HCT116 (cell line): ENCODE results near the gene LRRC31. TPM values are rescaled to one million over a fixed set of nuclear protein-coding genes. Genes with fewer than 3 reads are reported as not detected.

Experiments
- ATAC-seq: fragments of 200-7000 bp; cut with Tn5 transposase; 2 replicates; pipeline ENCODE4 v1.9.1; 2020; ENCODE audit warnings: mild to moderate bottlenecking, moderate library complexity
- BruUV-seq: library from RNA; stranded (reverse); fragments of 400-500 nt; replicated peaks from 2 replicates; lab custom pipeline; 2021; lab: Mats Ljungman, UMichigan
- CTCF ChIA-PET: fragments of 300-600 bp; sonication (Branson Sonifier 250); formaldehyde crosslinking; loops from one replicate; lab custom pipeline; 2021; ENCODE audit warnings: antibody characterized with exemption; lab: Charles Lee
- POLR2A ChIA-PET: fragments of 300-600, 350-600 bp; sonication (Branson Sonifier 250); formaldehyde crosslinking; loops from one replicate; lab custom pipeline; 2021; ENCODE audit warnings: antibody characterized with exemption; lab: Charles Lee
- RAD21 ChIA-PET, 2 experiments: fragments of 300-600 bp; sonication (Branson Sonifier 250); formaldehyde crosslinking; loops; one replicate each; lab custom pipeline; 2023; ENCODE audit warnings: low total read pairs in 2 of 2; ENCODE audit not compliant: uncharacterized antibody in 2 of 2, unreplicated experiment in 2 of 2, low non-redundant PET in 1 of 2; lab: Charles Lee
- DNase-seq: peaks from one replicate; pipeline ENCODE4 v3.0.0-alpha.2; 2010; ENCODE audit warnings: low read depth, low spot score
- H2AFZ ChIP-seq: fragments of 200-600 bp; shearing (Covaris generic), sonication (generic); 2 replicates; pipeline ENCODE4 v1.6.1; 2017; ENCODE audit warnings: low read depth, mixed run types, mixed read lengths, antibody characterized with exemption, low read length; ENCODE audit not compliant: poor library complexity, severe bottlenecking
- H3K27ac ChIP-seq: 2 replicates; pipeline ENCODE4 v1.5.1; 2012; ENCODE audit warnings: low read depth, low read length
- H3K27me3 ChIP-seq: fragments of 200-600 bp; sonication (generic); 2 replicates; pipeline ENCODE4 v1.6.1; 2016; ENCODE audit warnings: mixed run types, low read length, mixed read lengths; ENCODE audit not compliant: insufficient read depth
- H3K36me3 ChIP-seq, 2 experiments: fragments of 200-500 bp in 1 of 2; fragments of 200-600 bp in 1 of 2; sonication (Bioruptor generic) in 1 of 2; sonication (generic) in 1 of 2; 2 replicates each; pipeline versions ENCODE4 v1.5.1 to v1.6.1; 2014 to 2016; ENCODE audit warnings: low read length in 2 of 2, inconsistent platforms in 1 of 2, mixed read lengths in 1 of 2, mixed run types in 1 of 2; ENCODE audit not compliant: insufficient read depth in 2 of 2, control insufficient read depth in 1 of 2
- H3K4me1 ChIP-seq, 2 experiments: fragments of 200-600 bp in 1 of 2; sonication (generic) in 1 of 2; 2 replicates each; pipeline versions ENCODE4 v1.5.1 to v1.6.1; 2012 to 2017; ENCODE audit warnings: low read length in 2 of 2, inconsistent platforms in 1 of 2, mild to moderate bottlenecking in 1 of 2, mixed read lengths in 1 of 2, mixed run types in 1 of 2, moderate library complexity in 1 of 2; ENCODE audit not compliant: insufficient read depth in 2 of 2, control insufficient read depth in 1 of 2
- H3K4me2 ChIP-seq: fragments of 200-600 bp; sonication (generic); 2 replicates; pipeline ENCODE4 v1.6.1; 2017; ENCODE audit warnings: mixed run types, low read length, mixed read lengths
- H3K4me3 ChIP-seq, 2 experiments: fragments of 200-600 bp in 1 of 2; sonication (generic) in 1 of 2; replicated peaks in 1 of 2; 2 replicates each; pipeline ENCODE4 v1.5.1; 2011 to 2016; ENCODE audit warnings: low read length in 2 of 2, control low read depth in 1 of 2, low read depth in 1 of 2, mild to moderate bottlenecking in 1 of 2, mixed read lengths in 1 of 2, mixed run types in 1 of 2
- H3K79me2 ChIP-seq: fragments of 200-600 bp; sonication (generic); 2 replicates; pipeline ENCODE4 v1.6.1; 2017; ENCODE audit warnings: mild to moderate bottlenecking, mixed run types, low read length, moderate library complexity, mixed read lengths; ENCODE audit not compliant: insufficient read depth
- H3K9ac ChIP-seq: fragments of 200-600 bp; sonication (generic); 2 replicates; pipeline ENCODE4 v1.6.1; 2016; ENCODE audit warnings: low read length, mixed read lengths
- H3K9me2 ChIP-seq: fragments of 200-600 bp; sonication (generic), shearing (Covaris generic); 2 replicates; pipeline ENCODE4 v1.6.1; 2017; ENCODE audit warnings: mixed run types, mild to moderate bottlenecking, moderate library complexity; ENCODE audit not compliant: insufficient read depth
- H3K9me3 ChIP-seq, 2 experiments: fragments of 200-500 bp in 1 of 2; fragments of 200-600 bp in 1 of 2; sonication (Bioruptor generic) in 1 of 2; sonication (generic) in 1 of 2; 2 replicates each; pipeline ENCODE4 v1.6.1; 2014 to 2017; ENCODE audit warnings: low read length in 2 of 2, mixed read lengths in 2 of 2, inconsistent platforms in 1 of 2, low read depth in 1 of 2, mild to moderate bottlenecking in 1 of 2, mixed run types in 1 of 2, moderate library complexity in 1 of 2; ENCODE audit not compliant: control insufficient read depth in 1 of 2, insufficient read depth in 1 of 2
- H4K20me1 ChIP-seq: fragments of 200-600 bp; sonication (generic), shearing (Covaris generic); 2 replicates; pipeline ENCODE4 v1.6.1; 2017; ENCODE audit warnings: mixed run types, mild to moderate bottlenecking, moderate library complexity; ENCODE audit not compliant: insufficient read depth
- ATF3 ChIP-seq: IDR thresholded peaks from 2 replicates; pipeline ENCODE4 v1.6.1; 2012
- CEBPB ChIP-seq: IDR thresholded peaks from 2 replicates; pipeline ENCODE4 v1.6.1; 2012; ENCODE audit warnings: low read depth
- CTCF ChIP-seq, 3 experiments: fragments of 200-600 bp in 1 of 3; sonication (generic) in 1 of 3; IDR thresholded peaks in 2 of 3; conservative IDR thresholded peaks in 1 of 3; 2 replicates each; pipeline ENCODE4 v1.5.1; 2012 to 2017; ENCODE audit warnings: low read depth in 2 of 3, low read length in 2 of 3, antibody characterized with exemption in 1 of 3, borderline replicate concordance in 1 of 3, control low read depth in 1 of 3, mild to moderate bottlenecking in 1 of 3, mixed read lengths in 1 of 3, mixed run types in 1 of 3, moderate library complexity in 1 of 3; ENCODE audit not compliant: insufficient read depth in 1 of 3
- EGR1 ChIP-seq: IDR thresholded peaks from 2 replicates; pipeline ENCODE4 v1.6.1; 2012; ENCODE audit warnings: low read depth
- EZH2 ChIP-seq: fragments of 200-600 bp; sonication (generic); IDR thresholded peaks from 2 replicates; pipeline ENCODE4 v1.6.1; 2017; ENCODE audit warnings: antibody characterized with exemption, mixed run types
- FOSL1 ChIP-seq: IDR thresholded peaks from 2 replicates; pipeline ENCODE4 v1.6.1; 2012; ENCODE audit warnings: low read depth
- POLR2A ChIP-seq: IDR thresholded peaks from 2 replicates; pipeline ENCODE4 v1.7.0; 2011; ENCODE audit warnings: borderline replicate concordance; ENCODE audit not compliant: insufficient read depth, insufficient read length; ENCODE audit errors: extremely low read depth
- SIN3A ChIP-seq: IDR thresholded peaks from 2 replicates; pipeline ENCODE4 v1.6.1; 2012; ENCODE audit warnings: low read depth
- SP1 ChIP-seq: IDR thresholded peaks from 2 replicates; pipeline ENCODE4 v1.6.1; 2012; ENCODE audit warnings: low read depth
- SRF ChIP-seq: IDR thresholded peaks from 2 replicates; pipeline ENCODE4 v1.6.1; 2012; ENCODE audit warnings: low read depth
- TCF7L2 ChIP-seq: IDR thresholded peaks from 2 replicates; pipeline ENCODE4 v1.7.0; 2011; ENCODE audit warnings: borderline replicate concordance, inconsistent platforms; ENCODE audit not compliant: insufficient read depth, insufficient read length; ENCODE audit errors: extremely low read depth
- YY1 ChIP-seq: IDR thresholded peaks from 2 replicates; pipeline ENCODE4 v1.6.1; 2011; ENCODE audit warnings: low read length, low read depth, moderate library complexity, mild to moderate bottlenecking; ENCODE audit not compliant: insufficient replicate concordance; ENCODE audit errors: extremely low read depth
- ZFX ChIP-seq: fragments of 450-650 bp; IDR thresholded peaks from 2 replicates; pipeline ENCODE4 v1.6.1; 2017
- ZNF274 ChIP-seq: fragments of 200-500 bp; sonication (Bioruptor generic); IDR thresholded peaks from 2 replicates; pipeline ENCODE4 v1.6.1; 2014; ENCODE audit warnings: mild to moderate bottlenecking, low read depth, low read length, inconsistent platforms
- intact Hi-C: fragments of 100-400 bp; cut with micrococcal nuclease; formaldehyde crosslinking; loops from 2 replicates; pipeline ENCODE4 v1.10.0; 2022
- total RNA-seq: library from RNA; stranded (reverse); gene quantifications from one replicate; pipeline ENCODE4 v1.2.1, GENCODE V29; 2021; ENCODE audit not compliant: unreplicated experiment
- TF ChIP-seq, protein P1 (sequence below): IDR thresholded peaks from 2 replicates; pipeline ENCODE4 v1.6.1; 2012; ENCODE audit warnings: low read depth
- TF ChIP-seq, protein P2 (sequence below): IDR thresholded peaks from 2 replicates; pipeline ENCODE4 v1.6.1; 2012

Gene LRRC31
- total RNA-seq, 1 experiment from 2014 or later: not detected

GRCh38 chr3:169907476-169907875 lies 37.7 kb upstream of the LRRC31 start:
- BruUV-seq: no TSS peak
- Histone ChIP-seq H3K9me3 (0 out of 4 replicates have a peak, but pooled peaks cover 1 to 5% of the 10 kb centered on the region in 2 experiments), H2AFZ (no peak overlapping the region), H3K27me3 (no peaks in the 10 kb centered on the region), H3K9ac (no peak overlapping the region), H3K4me3 (no peak overlapping the region), H3K27ac (no peak overlapping the region), H3K79me2 (no peaks in the 10 kb centered on the region), H3K36me3 (no peaks in the 10 kb centered on the region), H3K9me2 (no peaks in the 10 kb centered on the region), H4K20me1 (no peaks in the 10 kb centered on the region), H3K4me1 (no peaks in the 10 kb centered on the region), H3K4me2 (no peak overlapping the region)
- TF ChIP-seq CEBPB (no peak), SRF (no peak), CTCF (IDR thresholded peaks at IDR 0.05 in 2 of 3, conservative IDR thresholded peaks at IDR 0.05 in 1 of 3; ENCODE audit: borderline replicate concordance in 1 of 3, insufficient read depth in 1 of 3, low read depth in 2 of 3, low read length in 2 of 3) (no peak), SIN3A (no peak), YY1 (no peak), SP1 (no peak), EGR1 (no peak), ATF3 (no peak), POLR2A (no peak), ZNF274 (no peak), FOSL1 (no peak), EZH2 (no peak), TCF7L2 (no peak), ZFX (no peak)
- TF ChIP-seq, protein P1, sequence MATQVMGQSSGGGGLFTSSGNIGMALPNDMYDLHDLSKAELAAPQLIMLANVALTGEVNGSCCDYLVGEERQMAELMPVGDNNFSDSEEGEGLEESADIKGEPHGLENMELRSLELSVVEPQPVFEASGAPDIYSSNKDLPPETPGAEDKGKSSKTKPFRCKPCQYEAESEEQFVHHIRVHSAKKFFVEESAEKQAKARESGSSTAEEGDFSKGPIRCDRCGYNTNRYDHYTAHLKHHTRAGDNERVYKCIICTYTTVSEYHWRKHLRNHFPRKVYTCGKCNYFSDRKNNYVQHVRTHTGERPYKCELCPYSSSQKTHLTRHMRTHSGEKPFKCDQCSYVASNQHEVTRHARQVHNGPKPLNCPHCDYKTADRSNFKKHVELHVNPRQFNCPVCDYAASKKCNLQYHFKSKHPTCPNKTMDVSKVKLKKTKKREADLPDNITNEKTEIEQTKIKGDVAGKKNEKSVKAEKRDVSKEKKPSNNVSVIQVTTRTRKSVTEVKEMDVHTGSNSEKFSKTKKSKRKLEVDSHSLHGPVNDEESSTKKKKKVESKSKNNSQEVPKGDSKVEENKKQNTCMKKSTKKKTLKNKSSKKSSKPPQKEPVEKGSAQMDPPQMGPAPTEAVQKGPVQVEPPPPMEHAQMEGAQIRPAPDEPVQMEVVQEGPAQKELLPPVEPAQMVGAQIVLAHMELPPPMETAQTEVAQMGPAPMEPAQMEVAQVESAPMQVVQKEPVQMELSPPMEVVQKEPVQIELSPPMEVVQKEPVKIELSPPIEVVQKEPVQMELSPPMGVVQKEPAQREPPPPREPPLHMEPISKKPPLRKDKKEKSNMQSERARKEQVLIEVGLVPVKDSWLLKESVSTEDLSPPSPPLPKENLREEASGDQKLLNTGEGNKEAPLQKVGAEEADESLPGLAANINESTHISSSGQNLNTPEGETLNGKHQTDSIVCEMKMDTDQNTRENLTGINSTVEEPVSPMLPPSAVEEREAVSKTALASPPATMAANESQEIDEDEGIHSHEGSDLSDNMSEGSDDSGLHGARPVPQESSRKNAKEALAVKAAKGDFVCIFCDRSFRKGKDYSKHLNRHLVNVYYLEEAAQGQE: no peak
- TF ChIP-seq, protein P2, sequence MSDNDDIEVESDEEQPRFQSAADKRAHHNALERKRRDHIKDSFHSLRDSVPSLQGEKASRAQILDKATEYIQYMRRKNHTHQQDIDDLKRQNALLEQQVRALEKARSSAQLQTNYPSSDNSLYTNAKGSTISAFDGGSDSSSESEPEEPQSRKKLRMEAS: no peak
- RAD21 ChIA-PET: no interaction called here
- intact Hi-C loops: no loop called here
- CTCF ChIA-PET: no interaction called here
- ATAC-seq (no peak), DNase-seq (no peak)
- POLR2A ChIA-PET: no interaction called here
